G401 (cell line): Measurements from ENCODE around the gene C1GALT1. TPM values are rescaled to one million over a fixed set of nuclear protein-coding genes. Genes with fewer than 3 reads are reported as not detected.

Experiments
- DNase-seq: peaks from one replicate; pipeline ENCODE4 v3.0.0-alpha.2; 2015; ENCODE audit warnings: low spot score
- in situ Hi-C: cut with HindIII; loops from 2 replicates; pipeline ENCODE4 v1.10.0; 2016; ENCODE audit warnings: low sequenced_read_pairs, mixed read lengths
- total RNA-seq: library from RNA; depleted of rRNA; stranded (reverse); fragments of >200 nt; shearing (Covaris generic); gene quantifications from 2 replicates; pipeline ENCODE4 v1.2.3, GENCODE V29; 2014

C1GALT1 gene
- total RNA-seq, 1 experiment from 2014 or later: 53.7 TPM

DNA sequence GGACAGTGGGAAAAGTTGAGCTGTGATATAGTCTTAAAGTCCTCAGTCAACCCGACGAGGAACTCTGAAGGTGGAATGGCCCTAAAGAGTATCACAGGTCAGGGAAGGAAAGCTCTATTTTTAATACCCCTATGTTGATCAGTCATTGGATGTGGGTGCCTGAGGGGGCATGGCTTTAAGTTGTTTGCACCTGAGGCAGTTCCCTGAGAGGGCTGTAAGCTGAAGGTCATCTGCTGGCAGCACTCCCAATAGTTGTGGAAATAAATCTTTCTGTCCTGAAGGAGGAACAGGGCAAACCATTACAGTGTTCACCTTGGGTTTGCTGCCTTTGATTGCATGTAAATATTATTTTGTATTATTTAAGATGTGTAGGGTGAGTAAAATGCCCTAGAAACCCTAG lies 17.8 kb upstream of the C1GALT1 start:
- DNase-seq: no peak
- in situ Hi-C loops: no loop called here

DNA sequence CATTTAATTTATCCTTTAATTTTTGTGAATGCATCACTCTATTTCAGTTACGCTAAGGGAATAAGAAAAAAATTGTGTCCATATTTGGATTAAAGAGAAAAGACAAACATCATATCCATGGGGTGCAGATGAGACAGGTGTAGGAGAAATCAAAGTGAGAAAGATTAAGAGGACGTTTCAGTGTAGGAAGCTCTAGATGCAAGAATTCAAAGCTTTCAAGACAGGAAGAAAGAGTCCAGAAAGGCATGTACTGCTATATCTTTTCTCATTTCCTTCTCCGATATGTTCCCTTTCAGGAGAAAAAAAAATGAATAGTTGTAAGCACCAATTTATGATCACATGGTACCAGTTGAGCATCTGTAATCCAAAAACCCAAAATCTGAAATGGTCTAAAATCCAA lies 17.0 kb upstream of the C1GALT1 start:
- in situ Hi-C loops: no loop called here
- DNase-seq: no peak

- in situ Hi-C loops: no loop called here
- DNase-seq: no peak
Observed at GRCh38 chr7:7166318-7166717, 16.0 kb upstream of the C1GALT1 start.

DNA sequence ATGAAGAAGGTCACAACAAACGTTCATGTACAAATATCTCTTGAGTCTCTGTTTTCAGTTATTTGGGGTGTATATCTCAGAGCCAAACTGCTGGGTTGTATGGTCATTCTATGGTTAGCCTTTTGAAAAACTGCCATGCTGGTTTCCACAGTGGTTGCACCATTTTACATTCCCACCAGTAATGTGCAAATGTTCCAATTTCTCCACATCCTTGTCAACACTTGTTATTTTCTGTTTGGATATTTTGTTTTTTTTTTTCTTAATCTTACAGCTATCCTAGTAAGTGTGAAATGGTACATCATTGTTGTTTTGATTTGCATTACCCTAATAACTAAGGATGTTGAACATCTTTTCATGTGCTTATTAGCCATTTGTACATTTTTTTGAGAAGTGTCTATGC lies 13.0 kb upstream of the C1GALT1 start:
- in situ Hi-C loops: no loop called here
- no peak for DNase-seq

DNA sequence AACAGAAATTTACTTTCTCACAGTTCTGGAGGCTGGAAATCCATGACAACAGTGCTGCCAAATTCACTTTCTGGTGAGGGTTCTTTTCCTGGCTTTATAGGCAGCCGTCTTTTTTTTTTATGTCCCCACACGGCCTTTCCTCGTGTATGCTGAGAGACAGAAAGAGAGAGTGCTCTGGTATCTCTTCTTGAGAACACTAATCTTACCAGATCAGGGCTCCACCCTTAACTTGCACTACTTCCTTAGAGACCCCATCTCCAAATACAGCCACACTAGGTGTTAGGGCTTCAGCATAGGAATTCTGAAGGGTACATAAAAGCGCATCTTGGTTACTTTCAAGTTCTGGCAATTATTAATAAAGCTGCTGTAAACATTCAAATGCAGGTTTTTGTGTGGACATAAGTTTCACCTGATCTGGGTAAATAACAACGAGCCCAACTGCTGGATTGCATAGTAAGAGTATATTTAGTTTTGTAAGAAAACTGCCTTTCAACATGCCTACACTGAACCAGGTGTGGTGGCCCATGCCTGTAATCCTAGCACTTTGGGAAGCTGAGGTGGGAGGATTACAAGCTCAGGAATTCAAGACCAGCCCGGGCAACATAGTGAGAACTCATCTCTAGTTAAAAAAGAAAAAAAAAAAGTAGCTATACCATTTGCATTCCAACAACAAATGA lies 8.2 kb upstream of the C1GALT1 start:
- in situ Hi-C loops: no loop called here
- no peak for DNase-seq

GRCh38 chr7:7175075-7175695 lies 7.2 kb upstream of the C1GALT1 start:
- in situ Hi-C loops: no loop called here
- DNase-seq: no peak

DNA sequence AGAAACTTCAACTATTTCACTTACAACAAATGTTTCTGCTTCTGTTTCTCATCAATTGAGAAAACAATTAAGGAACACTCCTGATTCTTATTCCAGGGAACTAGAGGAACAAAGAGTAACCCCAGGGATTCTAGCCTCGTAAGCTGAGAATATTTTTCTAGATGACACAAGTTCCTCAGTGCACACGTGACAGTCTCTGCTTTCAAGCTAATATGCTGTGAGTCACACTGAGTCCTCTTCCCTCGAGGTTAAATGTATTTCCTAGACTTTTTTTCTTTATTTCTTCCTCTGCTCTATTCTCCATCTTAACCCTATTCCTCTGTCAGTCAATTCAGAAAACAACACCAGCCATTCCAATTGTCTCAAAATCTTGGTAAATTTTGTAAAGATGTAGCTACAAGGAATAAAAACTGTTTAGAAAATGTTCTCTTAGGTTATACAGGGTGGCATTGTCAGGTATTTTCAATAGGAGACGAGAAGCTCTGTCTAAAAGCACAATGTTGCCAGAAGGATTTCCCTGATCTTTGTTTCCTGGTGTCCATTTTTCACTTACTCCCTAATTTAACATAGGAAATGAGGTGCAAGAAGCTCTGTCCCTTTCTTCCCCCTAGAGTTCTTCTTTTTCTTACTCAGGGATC lies 5.8 kb upstream of the C1GALT1 start:
- in situ Hi-C loops: no loop called here
- DNase-seq: no peak

- in situ Hi-C loops: no loop called here
- DNase-seq: no peak
Observed at GRCh38 chr7:7177044-7177517, 5.3 kb upstream of the C1GALT1 start.

DNA sequence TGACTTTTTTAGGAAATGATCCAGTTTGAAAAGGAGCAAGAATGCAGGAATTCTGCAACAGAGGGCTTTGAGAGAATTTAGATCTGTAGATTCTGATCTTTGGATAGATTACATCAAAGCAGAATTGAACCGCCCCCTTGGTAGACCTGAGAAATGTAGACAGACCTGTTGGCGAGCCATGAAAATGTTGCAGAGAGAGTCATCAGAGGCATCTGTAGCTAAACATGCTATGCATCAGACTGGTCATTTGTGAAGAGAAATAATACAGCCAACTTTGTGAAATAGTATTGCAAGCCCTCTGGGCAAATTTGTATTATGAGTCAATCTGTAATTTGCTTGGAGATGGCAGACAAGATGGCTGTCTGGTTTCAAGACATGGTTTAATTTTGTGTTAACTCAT lies 4.3 kb upstream of the C1GALT1 start:
- in situ Hi-C loops: no loop called here
- no peak for DNase-seq

DNA sequence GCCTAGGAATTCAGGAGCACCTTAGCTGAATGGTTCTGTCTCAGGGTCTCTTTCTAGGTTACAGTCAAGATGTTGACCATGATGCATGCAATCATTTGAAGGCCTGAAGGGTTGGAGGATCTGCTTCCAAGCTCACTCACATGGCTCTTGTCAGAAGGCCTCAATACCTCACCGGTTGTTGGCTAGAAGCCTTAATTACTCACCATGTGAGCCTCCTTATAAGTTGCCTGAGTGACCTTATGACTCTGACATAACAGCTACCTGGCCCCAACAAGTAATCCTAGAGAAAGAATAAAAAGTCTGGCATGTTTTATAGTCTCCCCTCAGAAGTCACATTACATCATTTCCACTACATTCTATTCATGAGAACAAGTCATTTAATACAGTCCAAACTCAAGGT lies 3.4 kb upstream of the C1GALT1 start:
- DNase-seq: no peak
- in situ Hi-C loops: no loop called here

GRCh38 chr7:7180725-7181449 lies 1.5 kb upstream of the C1GALT1 start:
- in situ Hi-C loops: no loop called here
- no peak for DNase-seq

- DNase-seq: no peak
- in situ Hi-C loops: no loop called here
Observed at GRCh38 chr7:7181519-7182155, 707 bp upstream of the C1GALT1 start.

DNA sequence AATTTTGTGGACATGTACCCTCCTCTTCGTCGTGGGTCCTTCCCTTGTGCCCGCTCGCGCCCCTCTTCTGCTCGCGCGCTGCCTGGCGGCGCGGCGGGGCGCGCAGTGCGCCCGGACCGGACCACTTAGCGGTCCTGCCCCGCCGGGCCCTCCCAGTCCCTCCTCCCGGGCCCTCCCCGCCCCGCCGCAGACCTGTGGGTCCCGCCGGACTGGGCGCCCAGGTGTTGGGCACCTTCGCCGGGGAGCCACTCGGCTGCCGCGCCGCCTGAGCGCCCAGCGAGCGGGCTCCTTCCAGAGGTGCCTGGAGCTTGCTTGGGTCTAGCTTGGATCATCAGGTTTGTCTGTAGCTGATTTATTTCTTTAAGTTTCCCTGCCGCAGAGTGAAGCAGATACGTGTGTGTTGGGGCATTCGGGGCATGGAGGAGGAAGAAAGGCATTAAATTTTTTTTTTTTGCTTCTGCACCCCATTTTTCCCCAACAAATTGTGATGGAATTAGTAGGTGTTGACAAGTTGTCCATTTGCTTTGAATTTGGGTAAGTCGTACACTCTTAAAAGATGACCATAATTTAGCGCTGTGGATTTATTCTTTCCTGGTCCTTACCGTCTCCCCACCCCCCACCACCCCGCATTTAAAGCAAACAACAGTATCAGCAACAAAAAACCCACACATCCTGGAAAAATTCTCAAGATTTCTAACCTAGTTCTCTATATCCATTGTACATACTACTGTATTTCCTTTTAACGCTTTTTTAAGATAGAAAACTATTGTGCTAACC lies 905 bp downstream of the C1GALT1 start:
- DNase-seq: peak; percentile 54
- in situ Hi-C loops: no loop called here

- in situ Hi-C loops: no loop called here
- peak; percentile 22 for DNase-seq
Observed at GRCh38 chr7:7183838-7184463, 1.6 kb downstream of the C1GALT1 start.

GRCh38 chr7:7185371-7185989 lies 3.1 kb downstream of the C1GALT1 start:
- in situ Hi-C loops: no loop called here
- peak; percentile 46 for DNase-seq

DNA sequence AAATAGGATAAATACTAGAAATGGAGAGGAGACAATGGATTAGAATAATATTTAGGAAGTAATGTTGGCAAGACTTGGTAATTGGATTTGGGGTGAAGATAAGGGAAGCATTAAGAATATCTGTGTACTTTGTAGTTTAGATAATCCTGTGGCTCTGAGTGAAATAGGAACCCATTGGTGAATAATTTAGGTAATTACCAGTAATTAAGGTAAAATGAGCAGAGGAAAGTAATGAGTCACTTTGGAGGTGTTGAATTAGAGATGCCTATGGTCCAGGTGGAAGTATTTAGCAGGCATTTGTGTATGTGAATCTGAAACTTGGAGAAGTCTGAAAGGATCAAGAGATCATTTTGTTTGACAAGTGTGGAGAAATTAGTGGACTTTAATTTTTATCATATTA lies 5.7 kb downstream of the C1GALT1 start:
- no peak for DNase-seq
- in situ Hi-C loops: no loop called here

DNA sequence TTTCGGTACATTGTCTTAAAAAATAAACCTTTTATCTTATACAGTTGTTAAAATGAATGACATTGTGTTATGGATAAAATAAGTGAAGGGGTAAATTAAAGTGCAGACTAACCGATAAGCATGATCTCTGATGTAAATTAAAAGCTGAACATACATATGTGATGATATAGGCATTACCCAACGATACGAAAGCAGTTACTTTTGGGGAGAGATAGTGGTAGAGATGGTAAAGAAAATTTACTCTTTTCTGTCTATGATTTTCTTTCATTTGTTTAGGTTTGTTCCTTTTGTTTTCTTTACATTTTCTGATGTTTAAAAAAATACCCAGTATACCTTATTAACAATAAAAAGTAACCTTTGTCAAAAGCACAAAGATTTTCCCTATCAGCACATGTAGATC lies 6.4 kb downstream of the C1GALT1 start:
- no peak for DNase-seq
- in situ Hi-C loops: no loop called here

GRCh38 chr7:7190142-7190541 lies 7.8 kb downstream of the C1GALT1 start:
- DNase-seq: no peak
- in situ Hi-C loops: no loop called here
